ENCODE data around the gene USP28.

- TF ChIP-seq ZNF830 (tag by site-specific recombination; IDR thresholded peaks at IDR 0.05; ENCODE audit: low read depth) (no peak), MEIS1 (CRISPR knock-in tag; IDR thresholded peaks at IDR 0.05; ENCODE audit: borderline replicate concordance) (no peak), CTCF (tag by site-specific recombination; IDR thresholded peaks at IDR 0.05) (no peak), KLF16 (tag by site-specific recombination; IDR thresholded peaks at IDR 0.05) (no peak), GLIS1 (tag by site-specific recombination; IDR thresholded peaks at IDR 0.05) (no peak), ZNF768 (tag by site-specific recombination; IDR thresholded peaks at IDR 0.05) (no peak), ZNF48 (tag by site-specific recombination; IDR thresholded peaks at IDR 0.05) (no peak), KLF1 (tag by site-specific recombination; IDR thresholded peaks at IDR 0.05) (no peak)
Observed at GRCh38 chr11:113906516-113906915, 31.1 kb upstream of the USP28 start.
